Activated gamma-delta T cell (primary cell): ENCODE data around the gene ALG1.
"Not testable (repeated sequence)": the region's sequence is repeated elsewhere in the genome, so short reads cannot be mapped to it uniquely, and the experiment has no call there.

Source experiments
- DNase-seq: peaks from one replicate; lab custom pipeline; 2025; lab: John Stamatoyannopoulos, UW

Gene ALG1

GRCh38 chr16:5099174-5099573, 27.5 kb downstream of the ALG1 start:
- DNase-seq = not testable (repeated sequence)

- not testable (repeated sequence) for DNase-seq
These were observed 31.8 kb downstream of the ALG1 start for GRCh38 chr16:5103296-5104032.

- not testable (repeated sequence) for DNase-seq
These were observed 33.4 kb downstream of the ALG1 start for GRCh38 chr16:5105039-5105438.

GRCh38 chr16:5108505-5109158, 37.0 kb downstream of the ALG1 start:
- no peak for DNase-seq

- not testable (repeated sequence) for DNase-seq
These were observed 39.3 kb downstream of the ALG1 start for GRCh38 chr16:5110933-5111332.

- not testable (repeated sequence) for DNase-seq
These were observed 45.2 kb downstream of the ALG1 start for GRCh38 chr16:5116780-5117295.

GRCh38 chr16:5117300-5118087, 45.9 kb downstream of the ALG1 start:
- DNase-seq = not testable (repeated sequence)

GRCh38 chr16:5131467-5132004, 59.9 kb downstream of the ALG1 start:
- DNase-seq = not testable (repeated sequence)

- not testable (repeated sequence) for DNase-seq
These were observed 61.4 kb downstream of the ALG1 start for GRCh38 chr16:5132915-5133600.

- DNase-seq = not testable (repeated sequence)
These were observed 63.3 kb downstream of the ALG1 start for GRCh38 chr16:5134739-5135452.
